SHP77 (cell line): ENCODE measurements around the gene NDUFB10.
"Not testable (repeated sequence)": the region's sequence is repeated elsewhere in the genome, so short reads cannot be mapped to it uniquely, and the experiment has no call there.

Experiments
- DNase-seq, 2 experiments: peaks; one replicate each; lab custom pipeline; 2025; lab: John Stamatoyannopoulos, UW

The NDUFB10 gene

DNA sequence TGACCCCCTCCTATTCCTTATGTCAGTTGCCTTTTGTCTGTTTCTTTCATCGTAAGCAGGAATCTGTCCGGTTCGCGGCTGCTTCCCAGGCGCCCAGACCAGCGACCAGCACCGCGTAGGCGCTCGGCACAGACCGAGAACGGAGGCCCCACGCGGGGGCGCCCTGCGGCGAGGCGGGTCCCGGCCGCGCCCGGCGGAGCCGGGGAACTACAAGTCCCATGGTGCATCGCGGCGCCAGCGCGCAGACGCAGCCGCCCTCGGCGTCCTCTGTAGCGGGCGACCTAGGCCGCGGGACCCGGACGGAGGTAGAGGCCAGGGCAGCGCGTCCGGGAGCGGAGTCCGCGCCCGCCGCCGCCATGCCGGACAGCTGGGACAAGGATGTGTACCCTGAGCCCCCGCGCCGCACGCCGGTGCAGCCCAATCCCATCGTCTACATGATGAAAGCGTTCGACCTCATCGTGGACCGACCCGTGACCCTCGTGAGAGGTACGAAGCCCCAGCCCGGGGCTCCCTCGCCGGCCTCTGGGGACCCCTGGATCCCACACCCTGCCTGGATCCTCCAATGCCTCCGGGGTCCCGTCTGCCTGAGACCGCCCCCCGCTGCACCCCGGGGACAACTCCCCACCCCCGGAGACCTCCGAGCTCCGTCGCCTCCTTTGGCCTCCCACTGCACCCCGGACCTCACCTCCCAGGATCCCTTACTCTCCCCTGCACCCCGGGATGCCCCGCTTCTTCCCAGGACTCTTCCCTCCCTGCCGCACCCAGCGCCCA is at the start of gene NDUFB10:
TSS of gene NDUFB10 (plus strand) at position 270 of the 771 bp plus-strand sequence. CDS start at position 357, 87 bp downstream.
- DNase-seq: peak; percentile 65 to 88

DNA sequence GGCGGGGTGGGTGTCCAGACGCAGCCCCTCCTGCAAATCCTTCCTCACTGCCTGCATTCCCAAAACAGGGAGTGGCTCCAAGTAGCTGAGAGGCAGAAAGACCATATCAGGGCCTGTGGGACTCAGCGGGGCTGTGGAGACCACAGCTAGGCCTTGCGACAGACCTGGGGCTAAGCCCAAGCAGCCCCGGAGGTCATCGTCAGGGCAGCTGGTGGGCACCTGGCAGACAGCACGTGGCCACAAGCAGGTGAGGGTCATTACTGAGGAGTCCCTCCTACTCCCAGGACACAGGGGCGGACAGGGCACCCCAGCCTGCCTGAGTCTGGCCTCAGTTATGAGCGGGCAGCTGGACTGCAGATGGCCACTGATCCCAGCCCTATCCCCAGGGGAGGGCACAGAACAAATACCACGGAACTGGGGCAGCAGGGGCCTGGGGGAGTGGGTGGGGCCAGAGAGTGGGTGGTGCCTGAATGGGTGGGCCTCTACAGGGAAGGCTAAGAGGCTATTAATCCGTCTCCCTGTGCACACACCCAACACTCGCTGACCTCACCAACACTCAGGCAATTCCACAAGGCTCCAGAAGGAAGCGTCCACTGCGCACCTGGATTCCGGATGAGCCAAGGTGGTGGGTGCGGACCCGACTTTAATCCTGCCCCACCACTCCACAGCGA is 49.6 kb upstream of the NDUFB10 start:
- peak; percentile 55 to 66 for DNase-seq

DNA sequence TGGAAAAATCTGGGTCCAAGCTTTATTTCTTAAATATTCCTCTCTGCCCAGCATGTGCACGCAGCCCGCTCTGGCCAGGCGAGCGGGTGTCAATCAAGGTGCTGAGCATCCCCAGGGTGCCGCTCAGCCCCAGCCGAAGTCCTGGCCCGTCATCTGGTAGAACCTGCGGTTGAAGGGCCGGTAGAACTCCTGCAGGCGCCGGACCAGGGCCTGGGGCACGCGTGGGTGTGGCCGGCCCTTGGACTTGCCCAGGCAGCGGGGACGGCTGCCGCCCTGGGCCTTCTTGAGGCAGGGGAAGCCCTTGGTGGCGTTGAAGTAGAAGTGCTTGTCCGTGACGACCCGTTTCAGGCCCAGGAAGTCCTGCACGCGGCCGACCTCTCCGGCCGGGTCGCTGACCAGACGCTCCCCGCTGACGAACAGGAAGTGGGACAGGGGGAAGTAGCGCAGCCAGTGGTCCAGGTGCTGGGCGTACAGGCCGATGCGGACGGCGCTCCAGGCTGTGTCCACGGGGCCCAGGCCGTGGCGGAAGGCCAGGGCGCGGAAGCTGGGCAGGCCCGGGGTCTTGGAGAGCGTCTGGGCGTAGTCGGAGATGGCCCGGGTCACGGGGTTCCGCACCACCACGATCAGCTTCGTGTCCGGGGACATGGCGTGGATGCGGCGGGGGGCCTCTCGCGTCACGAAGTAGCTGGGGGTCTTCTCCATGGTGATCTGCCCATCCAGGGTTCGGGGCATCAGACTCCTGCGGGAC is 47.7 kb upstream of the NDUFB10 start:
- DNase-seq: no peak

DNA sequence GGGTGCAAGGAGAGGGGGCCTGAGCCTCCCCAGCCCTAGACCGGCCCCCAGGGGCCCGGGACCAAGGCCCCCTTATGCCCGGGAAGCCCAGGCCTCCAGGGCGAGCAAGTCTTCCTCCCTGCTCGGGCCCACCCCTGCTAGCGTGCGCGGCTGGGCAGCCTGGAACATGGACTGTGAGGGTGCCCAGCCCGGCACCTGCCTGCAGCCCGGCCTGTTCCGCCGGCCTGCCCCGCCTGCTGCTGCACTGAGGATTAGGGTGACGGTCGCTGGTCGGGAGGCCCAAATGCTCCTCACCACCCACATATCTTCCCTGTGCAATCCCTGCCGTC is 47.2 kb upstream of the NDUFB10 start:
- DNase-seq: no peak

DNA sequence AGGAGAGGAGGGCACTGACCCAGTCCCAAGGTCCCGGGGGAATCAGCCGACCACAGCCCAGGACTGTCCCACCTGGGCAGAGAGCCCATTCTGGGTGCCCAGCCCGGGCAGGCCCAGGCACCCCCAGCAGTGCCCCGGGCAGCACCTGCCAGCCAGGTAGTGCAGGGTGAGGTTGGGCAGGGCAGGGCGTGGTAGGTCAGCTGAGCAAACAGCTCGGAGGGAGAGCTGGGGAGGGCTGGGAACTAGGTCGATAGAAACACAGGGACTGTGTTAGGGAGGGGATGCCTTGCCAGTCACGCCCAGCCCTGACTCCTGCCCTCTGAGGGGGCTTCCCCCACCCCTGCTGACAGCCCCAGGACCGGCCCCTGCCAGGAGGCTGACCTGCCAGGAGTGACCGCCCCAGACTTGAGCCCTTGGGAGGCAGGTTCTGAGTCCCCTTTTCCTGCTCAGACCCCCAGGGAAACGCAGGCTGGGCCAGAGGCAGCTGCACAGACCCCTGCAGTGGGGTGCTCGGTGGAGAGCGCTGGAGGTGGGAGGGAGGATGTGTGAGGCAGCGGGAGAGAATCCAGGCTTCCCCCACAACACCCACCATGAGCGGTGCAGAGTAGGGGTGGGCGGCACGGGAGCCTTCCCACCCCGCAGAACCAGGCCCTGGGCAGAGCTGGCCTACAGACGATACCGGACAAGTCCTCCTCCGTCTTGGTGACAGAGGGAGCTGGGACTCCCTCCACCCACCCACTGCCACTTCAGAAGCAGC is 45.8 kb upstream of the NDUFB10 start:
- peak; percentile 47 to 67 for DNase-seq

DNA sequence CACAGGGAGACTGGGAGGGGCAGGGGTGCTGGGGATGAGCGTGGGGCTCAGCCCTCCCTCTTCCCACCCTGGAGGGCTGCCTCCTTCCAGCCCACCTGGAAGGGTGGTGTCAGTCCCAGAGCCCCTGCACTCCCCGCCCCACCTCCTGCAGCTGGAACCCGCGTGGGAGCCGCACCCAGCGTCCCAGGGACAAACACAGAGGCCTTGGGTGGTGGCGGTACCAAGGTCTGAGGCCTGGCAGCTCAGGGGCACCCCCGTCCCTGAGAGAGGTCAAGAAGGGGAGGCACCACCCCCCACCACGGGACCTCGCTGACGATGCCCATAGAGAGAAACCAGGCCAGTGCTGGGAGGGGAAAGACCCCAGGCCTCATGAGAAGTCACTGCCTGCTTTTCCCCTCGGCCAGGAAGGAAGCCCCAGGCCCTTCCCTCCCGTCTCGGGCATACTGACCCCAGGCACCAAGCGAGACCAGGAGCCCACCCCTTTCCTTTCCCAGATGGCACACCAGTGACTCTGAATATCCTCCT is 45.2 kb upstream of the NDUFB10 start:
- DNase-seq: no peak

DNA sequence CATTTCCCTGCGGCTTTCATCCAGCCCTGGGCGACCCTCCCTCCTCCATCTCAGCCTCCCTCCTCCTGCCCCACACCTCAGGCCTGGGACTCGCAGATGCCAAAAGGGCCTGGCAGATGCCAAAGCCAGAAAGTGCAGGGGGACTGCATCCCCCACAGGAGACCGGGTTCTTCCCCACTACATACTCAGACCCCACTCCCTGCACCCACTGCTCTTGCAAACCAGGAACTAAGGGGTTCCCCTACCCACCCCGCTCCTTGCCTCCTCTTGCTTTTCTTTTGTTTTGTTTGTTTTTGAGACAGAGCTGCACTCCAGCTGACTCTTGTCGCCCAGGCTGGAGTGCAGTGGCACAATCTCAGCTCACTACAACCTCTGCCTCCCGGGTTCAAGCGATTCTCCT is 44.4 kb upstream of the NDUFB10 start:
- DNase-seq: no peak

DNA sequence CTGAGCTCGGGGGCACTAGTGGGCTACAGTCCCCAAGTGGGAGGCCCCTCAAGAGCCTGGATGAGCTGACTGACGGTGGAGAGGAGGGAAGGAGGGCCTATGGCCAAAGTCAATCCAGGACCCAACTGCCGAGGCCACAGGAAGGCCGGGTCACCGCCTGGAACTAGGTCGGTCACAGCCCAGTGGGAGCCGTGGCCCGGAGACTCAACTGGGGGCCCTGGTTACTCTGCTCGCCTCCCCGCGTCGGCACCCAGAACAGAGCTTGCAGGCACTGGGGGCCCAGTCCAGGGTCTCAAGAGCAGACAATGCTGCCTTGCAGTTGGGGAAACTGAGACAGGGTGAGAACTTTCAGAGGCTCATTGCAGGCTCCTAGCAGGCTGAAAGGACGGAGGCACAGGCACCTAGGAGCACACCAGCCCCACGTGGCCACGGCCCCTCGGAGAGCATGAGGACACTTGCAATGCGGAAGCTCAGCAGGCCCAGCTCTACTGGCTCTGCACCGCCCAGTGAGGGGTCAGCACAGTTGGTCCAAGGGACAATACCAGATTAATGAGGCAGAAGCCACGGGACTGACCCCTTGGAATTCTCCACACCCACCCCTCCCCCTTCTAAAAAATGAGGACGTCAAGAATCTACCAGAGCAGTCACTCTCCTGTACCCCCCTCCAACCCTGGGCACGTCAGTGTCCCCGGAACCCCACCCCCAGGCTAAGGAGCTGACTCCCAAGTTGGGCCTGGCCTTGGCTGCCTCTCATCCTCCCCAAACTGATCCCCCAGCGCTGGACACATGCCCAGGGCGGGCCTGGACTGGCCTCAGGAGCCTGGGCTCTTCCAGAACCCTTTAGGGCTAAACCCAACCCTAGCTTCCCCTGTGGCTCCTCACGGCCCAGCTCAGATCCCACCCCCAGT is 43.4 kb upstream of the NDUFB10 start:
- no peak for DNase-seq

DNA sequence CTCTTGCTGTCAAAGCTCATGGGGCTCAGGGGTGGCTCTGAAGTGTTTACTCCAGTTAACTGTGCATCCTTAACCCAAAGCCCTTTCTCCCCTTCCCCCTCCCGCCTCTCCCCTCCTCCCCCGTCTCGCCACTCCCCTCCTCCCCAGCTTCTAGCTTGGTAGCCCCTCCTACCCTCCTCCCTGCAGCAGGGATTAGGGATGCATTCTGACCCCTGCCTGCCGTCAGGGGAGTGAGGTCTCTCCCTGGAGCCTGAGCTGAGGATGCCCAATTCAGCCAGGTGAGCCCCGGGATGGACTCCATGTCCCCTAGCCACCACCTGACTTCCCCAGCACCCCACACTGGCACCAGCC is 42.7 kb upstream of the NDUFB10 start:
- DNase-seq: no peak

DNA sequence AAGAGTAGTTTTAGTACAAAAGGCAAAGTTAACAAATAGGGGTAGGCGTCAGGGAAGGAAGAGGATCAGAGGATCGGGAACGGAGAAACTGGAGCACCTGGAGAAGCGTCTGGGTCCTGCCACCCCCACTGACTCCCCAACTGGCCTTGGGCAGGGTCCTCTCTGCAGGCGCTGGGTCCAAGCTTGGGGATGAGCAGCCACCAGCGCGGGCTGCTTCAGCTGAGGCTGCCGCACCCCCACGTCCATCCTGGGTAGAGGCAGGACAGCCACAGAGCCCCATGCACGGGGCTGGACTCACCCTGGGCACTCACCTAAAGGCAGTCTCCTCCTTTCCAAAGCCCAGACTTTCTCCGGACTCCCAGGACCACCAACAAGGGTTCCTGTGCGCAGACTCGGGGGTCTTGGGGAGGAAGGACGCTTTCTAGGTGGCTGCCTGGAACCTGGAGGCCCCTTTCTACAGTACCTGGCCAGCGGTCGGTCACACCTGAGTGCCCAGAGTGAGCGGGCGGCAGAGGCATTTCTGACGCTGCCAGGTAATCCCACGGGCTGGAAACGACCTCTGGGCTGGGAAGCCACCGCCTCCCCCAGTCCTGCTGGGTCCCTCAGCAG is 42.2 kb upstream of the NDUFB10 start:
- no peak for DNase-seq

DNA sequence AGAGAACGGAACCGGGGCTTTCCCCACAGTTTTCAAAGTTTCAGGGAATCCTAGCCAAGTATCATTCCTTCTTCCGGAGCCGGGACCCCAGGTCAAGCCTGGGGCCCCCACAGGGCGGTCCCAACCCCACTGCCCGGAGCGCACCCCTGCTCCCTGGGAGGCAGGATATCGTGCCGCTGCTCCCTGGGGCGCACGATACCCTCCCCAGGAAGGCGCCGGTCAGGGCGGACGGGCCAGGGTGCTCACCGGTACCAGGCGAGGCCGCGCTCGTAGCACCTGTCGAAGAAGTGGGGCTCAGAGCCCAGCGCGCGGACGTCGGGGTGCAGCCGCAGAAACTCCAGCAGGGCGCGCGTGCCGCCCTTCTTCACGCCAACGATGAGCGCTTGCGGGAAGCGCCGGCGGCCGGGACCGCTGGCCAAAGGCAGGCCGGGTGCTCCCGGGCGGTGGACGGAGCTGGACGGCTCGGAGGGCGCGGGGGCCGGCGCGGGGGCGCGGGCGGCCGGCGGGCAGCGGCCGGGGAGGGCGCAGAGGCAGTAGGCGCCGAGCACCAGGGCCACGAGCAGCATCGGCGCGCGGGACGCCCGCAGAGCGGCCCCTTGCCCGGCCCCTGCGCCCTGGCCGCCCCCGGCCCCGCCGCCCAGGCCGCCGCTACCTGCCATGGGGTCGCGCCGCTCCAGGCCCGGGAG is 41.5 kb upstream of the NDUFB10 start:
- no peak for DNase-seq

DNA sequence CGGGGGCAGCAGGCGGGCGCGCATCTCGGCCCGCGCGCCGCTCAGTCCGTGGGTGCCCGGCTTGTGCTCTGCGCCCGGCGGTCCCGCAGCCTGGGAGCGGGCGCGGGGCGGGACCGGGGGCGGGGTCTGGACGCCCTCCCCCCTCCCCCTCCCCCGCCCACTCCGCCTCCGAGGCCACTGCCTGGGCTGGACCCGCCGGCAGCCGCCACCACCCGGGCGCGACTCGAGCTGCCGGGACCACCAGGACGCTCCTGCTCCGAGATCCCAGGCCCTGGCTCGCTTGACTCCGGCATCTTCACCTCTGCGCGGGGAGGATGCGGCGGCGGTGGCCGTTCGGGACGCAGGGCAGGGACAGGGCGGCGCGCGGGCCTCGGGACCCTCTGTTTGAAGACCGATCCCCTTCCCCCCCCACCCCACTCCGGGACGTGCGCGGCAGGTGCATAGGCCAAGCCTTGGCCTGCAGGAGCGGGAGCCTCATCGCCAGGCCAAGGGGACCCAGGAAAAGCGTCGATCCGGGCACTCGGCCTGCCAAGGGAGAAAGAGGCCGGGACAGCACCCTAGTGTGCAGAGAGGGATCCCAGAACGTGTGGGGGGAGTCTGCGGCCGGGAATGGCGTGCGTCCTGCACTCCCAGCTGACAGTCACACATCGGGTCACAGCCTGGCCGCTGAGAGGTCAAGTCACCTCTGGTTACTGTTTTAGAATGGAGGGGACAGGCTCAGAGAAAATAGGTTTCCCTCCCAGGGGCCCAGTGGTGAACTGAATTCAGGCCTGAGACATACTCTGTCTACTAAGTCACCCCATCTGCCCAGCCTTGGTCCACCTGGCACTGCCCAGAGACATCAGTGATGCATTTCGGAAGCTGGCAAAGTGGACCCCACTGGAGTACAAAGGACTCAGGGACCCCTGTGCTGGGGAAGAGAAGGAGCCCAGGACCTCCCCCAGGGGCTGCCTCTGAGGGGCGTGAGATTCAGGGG is 40.7 kb upstream of the NDUFB10 start, which contains the start of gene HS3ST6:
TSS of gene HS3ST6 (minus strand) at position 65 of the 976 bp plus-strand sequence. CDS start 92 bp downstream, outside the sequence.
- no peak for DNase-seq

DNA sequence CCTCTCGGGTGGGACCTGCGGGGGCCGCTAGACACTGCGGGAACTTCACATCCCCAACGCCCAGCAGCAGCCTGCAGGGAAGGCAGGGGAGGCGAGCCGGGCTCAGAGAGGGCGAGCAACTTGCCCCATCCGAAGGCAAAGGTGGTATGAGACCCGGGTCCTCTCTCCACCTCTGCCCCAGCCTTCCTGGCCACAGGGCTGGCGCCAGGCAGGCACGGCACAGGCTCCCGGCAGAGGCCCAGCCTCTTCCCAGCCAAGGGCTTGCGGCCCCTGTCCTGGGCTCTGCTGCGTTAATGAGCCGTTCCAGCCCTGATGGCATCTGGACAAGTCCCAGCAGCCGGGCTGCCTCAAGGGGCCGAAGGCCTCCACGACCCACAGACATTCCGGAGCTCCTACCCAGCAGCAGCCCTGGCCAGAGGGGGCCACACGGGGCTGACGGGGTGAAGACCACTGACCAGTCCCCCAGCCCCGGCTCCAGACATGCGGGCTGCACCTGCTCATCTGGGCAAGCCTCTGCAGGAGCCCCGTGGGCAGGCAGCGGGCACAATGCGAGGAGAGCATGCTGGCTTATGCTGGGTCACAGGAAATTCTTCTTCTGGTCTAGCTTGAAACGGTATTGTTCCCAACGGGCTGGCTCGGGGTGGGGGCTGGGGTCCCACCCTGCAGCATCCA is 39.9 kb upstream of the NDUFB10 start:
- DNase-seq: peak in 1 of 2 experiments; percentile 21

DNA sequence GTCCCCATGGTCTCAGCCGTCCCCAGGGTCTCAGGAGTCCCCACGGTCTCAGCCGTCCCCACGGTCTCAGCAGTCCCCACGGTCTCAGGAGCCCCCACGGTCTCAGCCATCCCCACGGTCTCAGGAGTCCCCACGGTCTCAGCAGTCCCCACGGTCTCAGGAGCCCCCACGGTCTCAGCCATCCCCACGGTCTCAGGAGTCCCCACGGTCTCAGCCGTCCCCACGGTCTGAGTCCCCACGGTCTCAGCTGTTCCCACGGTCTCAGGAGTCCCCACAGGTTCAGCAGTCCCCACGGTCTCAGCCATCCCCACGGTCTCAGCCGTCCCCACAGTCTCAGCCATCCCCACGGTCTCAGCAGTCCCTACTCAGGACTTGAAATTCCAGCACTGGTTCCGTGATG is 39.2 kb upstream of the NDUFB10 start:
- DNase-seq: not testable (repeated sequence)

DNA sequence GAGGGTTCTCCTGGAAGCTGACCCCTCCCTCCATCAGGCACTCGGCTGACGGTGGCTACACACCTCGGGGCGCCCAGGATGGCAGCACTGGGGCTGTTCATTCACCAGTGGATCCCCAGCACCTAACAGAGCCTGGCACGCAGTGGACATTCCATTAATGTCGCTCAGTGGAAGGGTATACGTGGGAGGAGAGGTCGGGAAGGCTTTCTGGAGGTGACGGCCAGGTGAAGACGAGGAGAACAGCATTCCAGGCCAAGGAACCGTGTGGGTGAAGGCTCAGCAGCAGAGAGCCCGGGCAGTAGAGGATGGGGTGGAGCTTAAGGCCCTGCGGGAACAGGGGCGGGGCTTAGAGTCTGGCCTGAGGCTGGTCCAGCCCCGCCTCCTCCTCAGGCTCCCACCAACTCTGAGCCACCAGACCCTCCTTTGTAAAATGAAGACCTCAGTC is 38.6 kb upstream of the NDUFB10 start:
- peak; percentile 45 to 63 for DNase-seq

DNA sequence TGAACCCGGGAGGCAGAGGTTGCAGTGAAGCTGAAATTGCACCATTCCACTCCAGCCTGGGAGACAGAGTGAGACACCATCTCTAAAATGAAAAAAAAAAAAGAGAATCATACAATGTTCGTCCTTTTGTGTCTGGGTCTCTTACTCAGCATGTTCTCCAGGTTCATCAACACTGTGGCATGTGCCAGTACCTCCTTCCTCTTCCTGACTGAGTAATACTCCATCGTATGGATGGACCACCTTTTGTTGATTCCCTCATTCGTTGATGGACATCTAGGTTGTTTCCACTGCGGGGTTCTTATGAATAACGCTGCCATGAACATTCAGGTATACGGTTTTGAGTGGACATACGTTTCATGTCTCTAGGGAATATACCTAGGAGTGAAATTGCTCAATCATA is 37.0 kb upstream of the NDUFB10 start:
- no peak for DNase-seq

DNA sequence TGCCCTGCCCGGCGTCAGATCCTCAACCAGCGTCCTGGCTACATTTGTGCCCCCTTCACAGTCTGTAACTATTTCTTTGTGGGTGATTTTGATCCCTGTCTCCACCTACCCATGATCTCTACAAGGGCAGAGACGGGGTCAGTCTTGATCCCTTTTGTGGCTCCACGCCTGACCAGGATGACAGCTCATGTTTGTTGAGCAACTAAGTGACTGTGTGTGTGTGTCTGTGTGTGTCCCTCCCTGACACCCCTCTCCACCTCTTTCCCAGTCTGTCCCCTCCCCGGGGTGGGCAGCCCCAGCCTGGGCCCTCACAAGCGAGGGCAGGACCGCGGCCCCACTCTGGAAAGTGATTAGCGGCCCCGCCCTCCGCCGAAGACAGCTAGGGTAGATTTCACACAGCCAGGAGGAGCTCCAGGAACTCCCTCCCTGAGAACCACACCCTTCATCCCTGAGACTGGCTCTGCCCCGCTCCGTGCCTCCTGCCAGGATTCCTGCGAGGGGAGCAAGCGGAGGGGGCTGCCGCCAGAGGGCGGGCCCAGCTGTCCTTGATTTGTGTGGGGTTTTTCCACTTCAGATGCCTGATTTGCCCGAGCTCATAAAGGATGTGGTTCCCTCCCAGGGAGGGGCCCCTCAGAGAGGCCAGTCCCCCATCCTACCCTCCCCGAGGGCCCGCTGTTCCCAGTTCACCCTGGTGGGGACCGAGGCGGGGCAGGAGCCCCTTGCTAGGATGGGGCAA is 35.9 kb upstream of the NDUFB10 start:
- DNase-seq: peak; percentile 54 to 63
